ENCODE data around the gene NR1D2. TPM values are rescaled to one million over a fixed set of nuclear protein-coding genes. Genes with fewer than 3 reads are reported as not detected.
A peak's percentile ranks its signal among the peaks of the same experiment; 100 is the strongest.

The NR1D2 gene
- total and polyA plus RNA-seq, 2 of the 13 experiments (the other 11 are each of a cell fraction or from before 2014, with no cell fraction given): 5.3 to 8.1 TPM

DNA sequence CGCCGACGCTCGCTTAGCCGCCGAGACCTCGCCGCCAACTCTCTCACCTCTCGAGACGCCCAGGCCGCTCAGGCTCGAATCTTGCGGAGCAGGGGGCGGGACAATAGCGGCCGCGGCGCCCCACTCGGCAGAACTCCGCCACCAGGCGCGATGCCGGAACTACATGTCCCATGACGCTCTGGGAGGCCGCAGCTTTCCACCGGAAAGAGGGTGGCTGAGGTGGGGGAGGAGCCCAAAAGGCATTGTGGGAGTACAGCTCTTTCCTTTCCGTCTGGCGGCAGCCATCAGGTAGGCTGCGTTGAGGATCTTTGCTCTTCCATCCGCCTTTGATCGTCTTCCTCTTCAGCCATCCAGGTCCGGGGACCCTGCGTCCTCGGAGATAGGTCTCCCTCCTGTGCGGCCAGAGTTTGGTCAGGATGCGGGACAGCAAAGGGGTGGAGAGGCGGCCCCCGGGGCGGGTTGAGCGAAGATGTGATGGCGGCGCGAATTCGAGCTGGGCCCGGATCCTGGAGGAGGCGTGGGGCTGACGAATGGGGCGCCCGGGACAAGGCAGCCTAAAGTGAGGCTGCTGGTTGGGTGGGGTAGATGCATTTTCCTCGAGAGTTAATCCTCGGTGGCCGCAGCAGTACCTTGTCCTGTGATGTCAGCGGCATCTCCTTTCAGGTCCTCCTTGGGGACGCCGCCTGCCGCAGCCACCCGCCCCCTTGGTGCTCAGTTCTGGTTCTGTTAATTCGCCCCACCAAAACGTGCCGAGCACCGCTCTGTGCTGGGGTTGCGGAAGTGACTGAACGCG lies 28.0 kb upstream of the NR1D2 start, which contains the start of the genes NKIRAS1 and RPL15 (continued):
- no peak for TF ChIP-seq ZNF777 (CRISPR knock-in tag; IDR thresholded peaks at IDR 0.05)
- 0 out of 2 replicates have a peak, but pooled peaks have one; percentile 51 for TF ChIP-seq ZNF260 (CRISPR knock-in tag; IDR thresholded peaks at IDR 0.05; ENCODE audit: borderline replicate concordance, low read depth)
- no peak; the same call in 1 of the 2 replicates for TF ChIP-seq ZNF503 (CRISPR knock-in tag; IDR thresholded peaks at IDR 0.05)
- no peak for TF ChIP-seq JUNB (CRISPR knock-in tag; IDR thresholded peaks at IDR 0.05; ENCODE audit: borderline replicate concordance)
- TF ChIP-seq GATAD1 (CRISPR knock-in tag; IDR thresholded peaks at IDR 0.05): peak; percentile 83
- TF ChIP-seq MEIS2 (CRISPR knock-in tag; IDR thresholded peaks at IDR 0.05): no peak
- no peak for TF ChIP-seq SCMH1 (CRISPR knock-in tag; IDR thresholded peaks at IDR 0.05; ENCODE audit: borderline replicate concordance)
- peak; percentile 32; the same call in 1 of the 2 replicates for TF ChIP-seq ZNF816 (CRISPR knock-in tag; IDR thresholded peaks at IDR 0.05; ENCODE audit: borderline replicate concordance)
- peak; percentile 34; the same call in 1 of the 2 replicates for TF ChIP-seq ZNF484 (CRISPR knock-in tag; IDR thresholded peaks at IDR 0.05; ENCODE audit: borderline replicate concordance, low read depth)
- peak; percentile 31; the same call in 1 of the 2 replicates for TF ChIP-seq REPIN1 (CRISPR knock-in tag; IDR thresholded peaks at IDR 0.05; ENCODE audit: borderline replicate concordance, low read depth)
- TF ChIP-seq NR2F1 (CRISPR knock-in tag; IDR thresholded peaks at IDR 0.05): no peak
- TF ChIP-seq ZFP37 (CRISPR knock-in tag; IDR thresholded peaks at IDR 0.05; ENCODE audit: borderline replicate concordance): peak; percentile 49; the same call in 1 of the 2 replicates
- TF ChIP-seq NFATC3 (CRISPR knock-in tag; IDR thresholded peaks at IDR 0.05): no peak; the same call in 1 of the 2 replicates
- TF ChIP-seq SPEN (CRISPR knock-in tag; IDR thresholded peaks at IDR 0.05; ENCODE audit: low read depth): peak; percentile 99
- TF ChIP-seq, protein P1, sequence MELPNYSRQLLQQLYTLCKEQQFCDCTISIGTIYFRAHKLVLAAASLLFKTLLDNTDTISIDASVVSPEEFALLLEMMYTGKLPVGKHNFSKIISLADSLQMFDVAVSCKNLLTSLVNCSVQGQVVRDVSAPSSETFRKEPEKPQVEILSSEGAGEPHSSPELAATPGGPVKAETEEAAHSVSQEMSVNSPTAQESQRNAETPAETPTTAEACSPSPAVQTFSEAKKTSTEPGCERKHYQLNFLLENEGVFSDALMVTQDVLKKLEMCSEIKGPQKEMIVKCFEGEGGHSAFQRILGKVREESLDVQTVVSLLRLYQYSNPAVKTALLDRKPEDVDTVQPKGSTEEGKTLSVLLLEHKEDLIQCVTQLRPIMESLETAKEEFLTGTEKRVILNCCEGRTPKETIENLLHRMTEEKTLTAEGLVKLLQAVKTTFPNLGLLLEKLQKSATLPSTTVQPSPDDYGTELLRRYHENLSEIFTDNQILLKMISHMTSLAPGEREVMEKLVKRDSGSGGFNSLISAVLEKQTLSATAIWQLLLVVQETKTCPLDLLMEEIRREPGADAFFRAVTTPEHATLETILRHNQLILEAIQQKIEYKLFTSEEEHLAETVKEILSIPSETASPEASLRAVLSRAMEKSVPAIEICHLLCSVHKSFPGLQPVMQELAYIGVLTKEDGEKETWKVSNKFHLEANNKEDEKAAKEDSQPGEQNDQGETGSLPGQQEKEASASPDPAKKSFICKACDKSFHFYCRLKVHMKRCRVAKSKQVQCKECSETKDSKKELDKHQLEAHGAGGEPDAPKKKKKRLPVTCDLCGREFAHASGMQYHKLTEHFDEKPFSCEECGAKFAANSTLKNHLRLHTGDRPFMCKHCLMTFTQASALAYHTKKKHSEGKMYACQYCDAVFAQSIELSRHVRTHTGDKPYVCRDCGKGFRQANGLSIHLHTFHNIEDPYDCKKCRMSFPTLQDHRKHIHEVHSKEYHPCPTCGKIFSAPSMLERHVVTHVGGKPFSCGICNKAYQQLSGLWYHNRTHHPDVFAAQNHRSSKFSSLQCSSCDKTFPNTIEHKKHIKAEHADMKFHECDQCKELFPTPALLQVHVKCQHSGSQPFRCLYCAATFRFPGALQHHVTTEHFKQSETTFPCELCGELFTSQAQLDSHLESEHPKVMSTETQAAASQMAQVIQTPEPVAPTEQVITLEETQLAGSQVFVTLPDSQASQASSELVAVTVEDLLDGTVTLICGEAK (IDR thresholded peaks at IDR 0.05): no peak
- TF ChIP-seq, protein P1 (CRISPR knock-in tag; IDR thresholded peaks at IDR 0.05): peak; percentile 86; the same call in 1 of the 2 replicates
- TF ChIP-seq KDM5A (IDR thresholded peaks at IDR 0.05; ENCODE audit: borderline replicate concordance, low read length): no peak; the same call in 1 of the 2 replicates

Measured in HepG2 (cell line).